HG03439 (cell line): ENCODE results near the gene CBLIF.
"Not testable (repeated sequence)": the region's sequence is repeated elsewhere in the genome, so short reads cannot be mapped to it uniquely, and the experiment has no call there.

Experiments
- ATAC-seq: cut with Tn5 transposase; IDR thresholded peaks from one replicate; pipeline ENCODE4 v1.9.1; 2021; ENCODE audit warnings: mild to moderate bottlenecking, moderate library complexity; ENCODE audit not compliant: unreplicated experiment

The CBLIF gene

DNA sequence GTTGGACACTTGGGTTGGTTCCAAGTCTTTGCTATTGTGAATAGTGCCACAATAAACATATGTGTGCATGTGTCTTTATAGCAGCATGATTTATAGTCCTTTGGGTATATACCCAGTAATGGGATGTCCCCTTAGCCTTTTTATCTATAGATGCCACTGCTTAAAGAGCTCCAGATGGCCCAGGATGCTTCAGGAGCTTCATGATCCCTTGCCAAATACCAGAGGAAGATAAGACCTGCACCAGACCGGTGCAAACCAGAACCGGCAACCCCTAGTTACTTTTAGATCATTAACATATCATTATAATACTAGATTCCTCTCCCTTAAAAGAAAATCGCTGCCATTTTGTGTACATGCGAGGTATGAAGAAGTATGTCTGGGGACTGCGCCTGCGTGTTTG is 3.1 kb upstream of the CBLIF start:
- ATAC-seq = not testable (repeated sequence)

- ATAC-seq = no peak
Measured at GRCh38 chr11:59847626-59848025, 2.3 kb upstream of the CBLIF start.

DNA sequence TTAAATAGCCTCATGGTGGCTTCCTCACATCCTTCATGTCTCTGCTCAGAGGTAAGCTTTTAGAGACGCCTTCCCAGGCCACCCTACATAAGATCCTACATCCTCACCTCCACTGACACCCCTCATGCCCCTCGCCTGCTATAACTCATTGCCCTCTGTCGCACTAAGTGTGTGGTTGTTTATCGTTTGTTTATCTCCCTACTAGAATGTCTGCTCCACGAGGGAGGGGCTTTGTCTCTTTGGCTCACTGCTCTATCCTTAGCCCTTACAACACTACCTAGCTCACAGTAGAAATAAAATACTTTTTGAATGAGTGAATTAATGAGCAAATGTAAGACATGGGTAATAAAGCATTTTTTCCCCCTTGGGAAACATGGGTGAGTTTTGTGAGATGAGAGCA is 1.3 kb upstream of the CBLIF start:
- no peak for ATAC-seq

DNA sequence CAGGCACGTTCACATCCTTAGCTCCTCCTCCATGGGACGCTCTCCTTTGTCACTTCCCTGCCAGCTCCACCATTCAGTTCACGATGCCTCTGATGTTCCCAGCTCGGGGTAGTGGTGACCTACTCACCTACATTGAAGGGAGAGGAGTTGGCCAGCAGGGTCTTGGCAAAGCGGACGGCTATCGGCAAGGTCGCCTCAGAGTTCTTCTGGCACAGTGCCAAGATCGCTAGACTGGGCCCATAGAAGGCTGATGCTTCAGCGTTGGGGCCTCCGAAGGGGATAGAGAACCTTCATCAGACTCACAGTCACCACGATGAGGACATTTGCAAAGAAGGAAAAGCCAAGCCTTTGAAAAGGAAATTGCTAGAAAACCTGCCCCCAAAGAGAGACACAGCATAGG is 3.0 kb downstream of the CBLIF start:
- ATAC-seq = no peak

DNA sequence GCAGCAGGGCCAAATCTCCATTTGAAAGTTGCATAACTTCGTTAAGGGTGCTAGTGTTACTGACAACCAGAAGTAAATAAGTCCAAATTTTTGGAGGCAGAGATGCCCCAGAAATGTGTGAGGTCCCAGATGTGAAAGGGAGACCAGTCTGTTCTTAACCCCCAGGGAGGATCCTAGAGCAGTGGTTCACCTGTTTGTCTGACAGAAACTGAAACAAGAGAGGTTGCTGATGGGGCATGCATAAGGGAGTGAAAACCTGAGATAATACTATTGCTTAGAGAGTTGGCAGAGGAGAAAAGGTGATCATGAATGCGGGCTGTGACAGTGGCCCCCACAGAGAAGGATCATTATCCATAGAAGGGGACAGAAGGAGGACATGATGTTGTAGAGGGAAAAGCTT is 3.8 kb downstream of the CBLIF start:
- no peak for ATAC-seq

DNA sequence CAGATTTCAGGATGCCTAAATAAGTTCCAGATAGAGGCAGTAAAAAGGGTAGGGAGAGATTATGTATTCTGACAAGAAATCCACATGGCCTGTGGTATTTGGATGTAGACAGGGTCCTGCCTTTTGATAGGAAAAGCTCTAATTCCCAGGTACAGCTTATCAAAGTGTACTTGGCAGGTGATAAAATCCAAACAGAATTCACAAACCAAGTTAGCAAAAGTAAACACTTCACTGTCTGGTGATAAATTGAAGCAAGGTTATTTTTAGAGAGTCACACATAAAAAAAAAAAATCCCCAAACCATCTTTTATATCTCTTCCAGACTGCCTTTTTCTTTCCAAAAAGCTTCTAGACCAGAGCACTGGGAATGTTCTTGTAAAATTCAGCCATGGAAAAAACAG is 5.7 kb downstream of the CBLIF start:
- no peak for ATAC-seq

DNA sequence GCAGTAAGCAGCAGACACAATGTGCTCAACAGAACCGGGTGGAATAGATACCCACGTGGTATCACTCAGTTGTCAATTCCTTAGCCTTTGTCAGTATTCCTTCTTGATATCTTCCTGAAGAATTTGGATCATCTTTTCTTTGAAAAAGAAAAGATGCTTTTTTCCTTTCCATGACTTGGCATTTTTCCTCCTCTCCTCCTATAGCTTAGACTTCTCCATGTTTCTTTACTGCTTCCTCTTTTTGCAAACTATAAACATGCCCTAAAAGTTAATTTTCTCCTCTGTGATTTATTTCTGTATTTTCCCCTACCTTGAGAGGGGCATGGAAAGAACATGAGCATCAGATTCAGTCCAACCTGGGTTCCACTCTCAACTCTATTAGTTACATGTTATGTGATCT is 11.7 kb downstream of the CBLIF start:
- ATAC-seq = no peak

GRCh38 chr11:59829358-59829757 is 15.9 kb downstream of the CBLIF start:
- ATAC-seq = no peak

- ATAC-seq = peak; percentile 88
Measured at GRCh38 chr11:59822989-59823566, 22.2 kb downstream of the CBLIF start.

DNA sequence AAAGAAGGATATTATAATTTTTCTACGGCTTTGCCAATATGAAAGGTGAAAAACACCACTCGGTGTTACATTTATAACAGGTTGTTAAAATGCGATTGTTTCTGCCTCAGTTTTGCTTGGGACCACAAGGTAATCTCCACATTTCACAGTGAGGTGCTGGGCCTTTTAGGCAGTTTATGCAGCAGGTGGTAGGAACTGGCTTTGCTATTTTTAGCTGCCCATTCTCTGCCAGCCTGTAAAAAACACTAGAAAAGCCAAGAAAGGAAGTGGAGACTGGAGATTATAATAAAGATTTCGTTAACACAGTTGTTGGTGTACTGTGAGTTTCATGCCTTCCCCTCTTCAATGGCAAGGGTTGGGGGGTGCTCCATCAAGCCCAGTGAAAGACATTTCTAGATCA is 26.7 kb downstream of the CBLIF start:
- ATAC-seq = no peak

DNA sequence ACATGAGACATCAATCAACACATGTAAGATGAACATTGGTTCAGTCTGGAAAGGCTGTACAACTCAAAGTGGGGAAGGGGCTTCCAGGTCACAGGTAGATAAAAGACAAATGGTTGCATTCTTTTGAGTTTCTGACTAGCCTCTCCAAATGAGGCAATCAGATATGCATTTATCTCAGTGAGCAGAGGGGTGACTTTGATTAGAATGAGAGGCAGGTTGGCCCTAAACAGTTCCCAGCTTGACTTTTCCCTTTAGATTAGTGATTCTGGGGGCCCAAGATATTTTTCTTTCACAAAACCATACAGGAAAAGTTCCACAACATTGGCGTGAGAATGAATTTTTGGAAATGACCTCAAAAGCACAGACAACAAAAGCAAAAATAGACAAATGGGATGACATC is 28.9 kb downstream of the CBLIF start:
- ATAC-seq = not testable (repeated sequence)

DNA sequence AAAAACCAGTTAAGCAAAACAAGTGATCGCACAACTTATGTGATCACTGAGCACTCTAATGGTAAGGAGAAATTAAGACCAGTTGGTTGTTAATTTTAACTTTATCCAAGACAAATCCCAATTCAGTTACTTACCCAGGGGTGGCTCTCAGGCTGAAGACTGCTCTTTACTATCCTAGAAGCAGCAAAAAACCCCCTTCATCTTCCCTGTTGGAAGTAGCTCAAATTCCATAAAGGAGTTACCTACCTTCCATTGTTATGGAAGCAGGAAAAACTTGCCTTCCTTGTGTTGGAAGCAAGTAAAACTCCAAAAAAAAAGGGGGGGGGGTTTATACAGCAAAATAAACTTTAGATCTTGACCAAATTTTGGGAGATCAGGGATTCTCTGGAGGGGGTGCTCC is 29.5 kb downstream of the CBLIF start:
- no peak for ATAC-seq

DNA sequence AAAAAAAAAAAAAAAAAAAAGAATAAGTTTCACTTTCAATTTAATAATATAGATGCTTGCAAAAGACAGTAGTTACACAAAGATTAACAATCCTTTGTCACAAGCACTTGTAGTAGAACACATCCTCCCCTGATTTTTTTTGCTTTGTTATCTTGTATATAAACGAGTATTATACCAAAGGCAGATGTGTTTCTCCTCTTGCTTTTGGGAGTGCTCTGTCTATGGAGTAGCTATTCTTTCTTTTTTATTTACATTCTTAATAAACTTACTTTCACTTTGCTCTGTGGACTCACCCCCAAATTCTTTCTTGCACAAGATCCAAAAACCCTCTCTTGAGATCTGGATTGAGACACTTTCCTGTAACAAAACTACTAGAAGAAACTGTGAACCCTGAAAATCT is 31.3 kb downstream of the CBLIF start:
- no peak for ATAC-seq

DNA sequence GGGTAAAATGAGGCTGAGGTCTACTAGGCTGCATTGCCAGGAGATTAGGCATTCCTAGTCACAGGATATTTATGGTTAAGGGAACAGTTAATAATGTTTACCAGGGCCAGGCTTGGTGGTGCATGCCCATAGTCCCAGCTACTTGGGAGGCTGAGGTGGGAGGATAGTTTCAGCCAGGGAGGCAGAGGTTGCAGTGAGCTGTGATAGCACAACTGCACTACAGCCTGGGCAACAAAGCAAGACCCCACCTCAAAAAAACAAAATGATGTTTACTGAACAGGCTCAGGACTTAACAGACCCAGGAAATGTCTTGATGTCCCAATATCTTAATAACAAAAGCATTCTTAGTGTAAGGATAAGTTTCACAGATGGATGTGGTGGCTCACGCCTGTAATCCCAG is 31.9 kb downstream of the CBLIF start:
- ATAC-seq = no peak

- ATAC-seq = no peak
Measured at GRCh38 chr11:59812220-59812619, 33.1 kb downstream of the CBLIF start.

GRCh38 chr11:59810911-59811259 is 34.4 kb downstream of the CBLIF start:
- no peak for ATAC-seq

- ATAC-seq = peak; percentile 99
Measured at GRCh38 chr11:59810189-59810910, 34.9 kb downstream of the CBLIF start, which contains the start of gene MRPL16. TSS of gene MRPL16 (minus strand) at chr11:59810778. CDS start at chr11:59810658, 120 bp downstream.

GRCh38 chr11:59807047-59807610 is 38.2 kb downstream of the CBLIF start:
- no peak for ATAC-seq

- no peak for ATAC-seq
Measured at GRCh38 chr11:59804061-59804460, 41.2 kb downstream of the CBLIF start.

- ATAC-seq = no peak
Measured at GRCh38 chr11:59802639-59803176, 42.6 kb downstream of the CBLIF start.

DNA sequence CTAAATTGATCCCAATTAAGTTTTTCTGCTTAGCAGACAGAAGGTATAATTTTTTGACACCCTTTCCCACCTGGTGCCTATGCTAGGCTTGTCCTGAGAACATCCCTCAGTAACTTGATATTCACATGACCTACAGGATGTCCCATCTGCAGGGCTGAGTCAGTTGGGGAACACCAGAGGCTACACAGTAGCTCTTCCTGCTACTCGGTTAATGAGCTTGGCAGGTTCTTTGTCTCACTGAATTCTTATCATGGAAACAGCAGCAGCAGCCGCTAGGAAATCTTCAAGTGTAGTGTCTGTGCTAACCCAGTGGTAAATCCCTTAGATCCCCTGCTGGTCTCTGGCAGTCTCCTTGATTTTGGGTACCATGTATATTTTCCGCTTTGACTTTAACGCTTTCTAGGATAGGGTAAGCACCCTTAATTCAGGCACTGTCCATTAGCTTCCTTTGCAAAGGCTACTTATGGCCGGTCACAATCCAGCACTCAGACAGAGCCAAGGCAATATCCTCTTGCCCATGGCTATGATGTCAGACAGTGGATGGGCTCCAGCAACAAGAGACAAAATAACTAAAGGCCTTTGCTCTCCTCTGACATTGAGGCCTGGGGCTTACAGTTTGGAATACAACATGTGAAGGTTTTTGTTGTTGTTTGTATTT is 43.2 kb downstream of the CBLIF start:
- no peak for ATAC-seq
